Neuronal stem cell (in vitro differentiated cells): Measurements from ENCODE around the gene CPLX3.
"Not testable (repeated sequence)": the region's sequence is repeated elsewhere in the genome, so short reads cannot be mapped to it uniquely, and the experiment has no call there.

Experiments used
- DNase-seq: peaks from one replicate; pipeline ENCODE4 v3.0.0-alpha.2; 2013; ENCODE audit warnings: low spot score
- H2AFZ ChIP-seq: one replicate; pipeline ENCODE4 v1.6.1; 2013; ENCODE audit warnings: mild to moderate bottlenecking, low read length, inconsistent platforms
- H2AK5ac ChIP-seq: 2 replicates; pipeline ENCODE4 v1.6.1; 2013; ENCODE audit warnings: low read depth, mild to moderate bottlenecking, inconsistent platforms, low read length, moderate library complexity, mixed read lengths
- H2BK120ac ChIP-seq: 2 replicates; pipeline ENCODE4 v1.6.1; 2013; ENCODE audit warnings: low read depth, mild to moderate bottlenecking, inconsistent platforms, low read length, moderate library complexity, mixed read lengths
- H2BK12ac ChIP-seq: one replicate; pipeline ENCODE4 v1.6.1; 2013; ENCODE audit warnings: low read length, inconsistent platforms
- H2BK15ac ChIP-seq: 2 replicates; pipeline ENCODE4 v1.6.1; 2013; ENCODE audit warnings: mild to moderate bottlenecking, low read length, inconsistent platforms, mixed read lengths
- H2BK5ac ChIP-seq: one replicate; pipeline ENCODE4 v1.6.1; 2013; ENCODE audit warnings: inconsistent platforms, mild to moderate bottlenecking, low read length, moderate library complexity
- H3K14ac ChIP-seq: one replicate; pipeline ENCODE4 v1.6.1; 2013; ENCODE audit warnings: low read length, inconsistent platforms
- H3K18ac ChIP-seq: 2 replicates; pipeline ENCODE4 v1.6.1; 2013; ENCODE audit warnings: low read length, inconsistent platforms
- H3K23ac ChIP-seq: 2 replicates; pipeline ENCODE4 v1.6.1; 2013; ENCODE audit warnings: low read depth, mild to moderate bottlenecking, mixed read lengths, low read length, inconsistent platforms; ENCODE audit not compliant: poor library complexity
- H3K27ac ChIP-seq: replicated peaks from 3 replicates; pipeline ENCODE4 v1.5.1; 2013; ENCODE audit warnings: low read length, inconsistent platforms
- H3K27me3 ChIP-seq, 3 experiments: 2 replicates each; pipeline ENCODE4 v1.6.1; 2013; ENCODE audit warnings: low read length in 3 of 3, mild to moderate bottlenecking in 2 of 3, inconsistent platforms in 1 of 3, low read depth in 1 of 3, mixed read lengths in 1 of 3, moderate library complexity in 1 of 3; ENCODE audit not compliant: control insufficient read depth in 3 of 3, insufficient read depth in 3 of 3
- H3K36me3 ChIP-seq, 2 donors: replicated peaks in 1 of 2; 2 replicates each; pipeline ENCODE4 v1.6.1; 2013; ENCODE audit warnings: low read length in 2 of 2; ENCODE audit not compliant: control insufficient read depth in 2 of 2, insufficient read depth in 2 of 2
- H3K4ac ChIP-seq: 2 replicates; pipeline ENCODE4 v1.6.1; 2013; ENCODE audit warnings: inconsistent platforms, mild to moderate bottlenecking, low read length, moderate library complexity
- H3K4me1 ChIP-seq, 2 donors: 1 replicate in 1 of 2; 2 replicates in 1 of 2; pipeline ENCODE4 v1.6.1; 2013; ENCODE audit warnings: low read length in 2 of 2, low read depth in 1 of 2; ENCODE audit not compliant: control insufficient read depth in 2 of 2, insufficient read depth in 1 of 2
- H3K4me2 ChIP-seq: one replicate; pipeline ENCODE4 v1.6.1; 2013; ENCODE audit warnings: mild to moderate bottlenecking, low read length, inconsistent platforms; ENCODE audit not compliant: insufficient read depth, poor library complexity, severe bottlenecking
- H3K4me3 ChIP-seq, 2 donors: 2 replicates each; pipeline ENCODE4 v1.5.1; 2013; ENCODE audit warnings: low read length in 2 of 2, mild to moderate bottlenecking in 2 of 2, inconsistent platforms in 1 of 2, moderate library complexity in 1 of 2
- H3K79me1 ChIP-seq: one replicate; pipeline ENCODE4 v1.6.1; 2013; ENCODE audit warnings: low read depth, mild to moderate bottlenecking, inconsistent platforms, low read length, moderate library complexity
- H3K9ac ChIP-seq: one replicate; pipeline ENCODE4 v1.6.1; 2013; ENCODE audit warnings: mild to moderate bottlenecking, low read depth, low read length, inconsistent platforms; ENCODE audit not compliant: poor library complexity
- H3K9me3 ChIP-seq, 2 donors: replicated peaks in 1 of 2; 2 replicates each; pipeline versions ENCODE3 to v1.6.1; 2013; ENCODE audit warnings: low read length in 2 of 2, mild to moderate bottlenecking in 2 of 2, inconsistent platforms in 1 of 2, low read depth in 1 of 2, mixed read lengths in 1 of 2, moderate library complexity in 1 of 2; ENCODE audit not compliant: control insufficient read depth in 2 of 2, insufficient read depth in 1 of 2
- H4K8ac ChIP-seq: one replicate; pipeline ENCODE4 v1.6.1; 2013; ENCODE audit warnings: low read depth, mild to moderate bottlenecking, inconsistent platforms, low read length, moderate library complexity
- H4K91ac ChIP-seq: one replicate; pipeline ENCODE4 v1.6.1; 2013; ENCODE audit warnings: low read length, low read depth, mild to moderate bottlenecking, inconsistent platforms; ENCODE audit not compliant: poor library complexity
- whole genome bisulfite sequencing, 2 donors: extraction: QIAGEN DNeasy Blood & Tissue Kit; methylation state at CpG; one replicate each; pipeline ENCODE4 v1.1.7; 2013; ENCODE audit warnings: missing lambda C conversion rate in 2 of 2, mixed read lengths in 1 of 2; ENCODE audit not compliant: insufficient read length in 2 of 2, insufficient replicate concordance in 1 of 2; ENCODE audit errors: extremely low coverage in 2 of 2; 5-methylcytosine and 5-hydroxymethylcytosine counted together

Gene CPLX3

DNA sequence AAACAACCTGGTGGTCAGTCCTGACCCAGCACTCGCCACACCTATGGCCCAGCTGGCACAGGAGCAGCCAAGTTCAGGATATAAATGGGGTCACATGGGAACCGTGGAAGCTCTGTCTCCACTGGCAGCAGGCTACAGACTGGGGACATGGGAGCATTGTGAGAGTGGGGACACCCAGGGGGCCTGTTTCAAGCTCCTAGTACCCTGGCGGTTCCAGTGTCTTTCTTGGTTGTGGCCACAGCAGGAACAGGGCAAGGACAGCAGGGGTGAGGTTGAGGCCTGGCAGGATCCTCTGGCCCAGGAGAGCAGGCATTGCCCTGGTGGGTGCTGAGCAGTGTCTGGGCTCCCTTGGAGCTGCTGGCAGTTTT is 42.6 kb upstream of the CPLX3 start:
- Histone ChIP-seq H3K79me1 (peaks cover 14% of the 10 kb centered on the region), H3K18ac (no peak overlapping the region), H3K4me3 (peak overlapping the region in 1 of 2 donors; percentile 70), H4K8ac (no peak overlapping the region), H3K27me3 (peaks cover 0 to 14% (median 0%) of the 10 kb centered on the region in 3 experiments), H3K9ac (no peak overlapping the region), H3K9me3 (no peaks in the 10 kb centered on the region), H3K23ac (peak overlapping the region; percentile 8), H2AFZ (no peak overlapping the region), H4K91ac (no peak overlapping the region), H3K4me2 (peak overlapping the region; percentile 87), H2BK120ac (no peak overlapping the region), H3K4me1 (peaks cover 20 to 23% of the 10 kb centered on the region in 2 donors), H2BK5ac (no peak overlapping the region), H3K14ac (peak overlapping the region; percentile 48), H2AK5ac (no peak overlapping the region), H3K36me3 (peaks cover 3 to 26% of the 10 kb centered on the region in 2 donors), H3K4ac (no peak overlapping the region), H2BK15ac (no peak overlapping the region), H2BK12ac (no peak overlapping the region), H3K27ac (no peak overlapping the region)
- no CpG with 5 or more reads among the region's 3 CpGs for WGBS, 2 donors
- DNase-seq, result no peak

GRCh38 chr15:74784426-74785193 is 41.8 kb upstream of the CPLX3 start:
- H3K27me3 ChIP-seq, result peaks cover 0 to 14% (median 0%) of the 10 kb centered on the region in 3 experiments
- no peak overlapping the region for H2BK12ac ChIP-seq
- H3K18ac ChIP-seq, result no peak overlapping the region
- no peak overlapping the region for H3K4ac ChIP-seq
- no peak overlapping the region for H2BK120ac ChIP-seq
- no peaks in the 10 kb centered on the region for H3K9me3 ChIP-seq
- peaks cover 23% of the 10 kb centered on the region in 2 donors for H3K4me1 ChIP-seq
- no peak overlapping the region for H3K14ac ChIP-seq
- H3K79me1 ChIP-seq, result peaks cover 14% of the 10 kb centered on the region
- no peak overlapping the region for H3K4me3 ChIP-seq
- peaks cover 3 to 26% of the 10 kb centered on the region in 2 donors for H3K36me3 ChIP-seq
- H2AFZ ChIP-seq, result no peak overlapping the region
- no peak overlapping the region for H2BK15ac ChIP-seq
- H3K9ac ChIP-seq, result no peak overlapping the region
- no peak overlapping the region for H2AK5ac ChIP-seq
- H4K91ac ChIP-seq, result no peak overlapping the region
- H3K4me2 ChIP-seq, result no peak overlapping the region
- H3K23ac ChIP-seq, result no peak overlapping the region
- H3K27ac ChIP-seq, result no peak overlapping the region
- no peak for DNase-seq
- H4K8ac ChIP-seq, result no peak overlapping the region
- no peak overlapping the region for H2BK5ac ChIP-seq
- WGBS, 2 donors, result no CpG with 5 or more reads among the region's 8 CpGs

- Histone ChIP-seq H3K14ac (no peak overlapping the region), H2AK5ac (no peak overlapping the region), H3K18ac (no peak overlapping the region), H3K4me1 (peaks cover 20 to 26% of the 10 kb centered on the region in 2 donors), H3K9me3 (no peaks in the 10 kb centered on the region), H2BK15ac (no peak overlapping the region), H3K23ac (no peak overlapping the region), H3K9ac (no peak overlapping the region), H3K36me3 (peaks cover 3 to 26% of the 10 kb centered on the region in 2 donors), H3K79me1 (peaks cover 14% of the 10 kb centered on the region), H2AFZ (no peak overlapping the region), H3K27me3 (peaks cover 0 to 13% (median 0%) of the 10 kb centered on the region in 3 experiments), H2BK5ac (no peak overlapping the region), H2BK12ac (no peak overlapping the region), H3K4me3 (peak overlapping the region in 1 of 2 donors; percentile 13), H2BK120ac (no peak overlapping the region), H3K4me2 (no peak overlapping the region), H3K4ac (no peak overlapping the region), H4K8ac (no peak overlapping the region), H3K27ac (no peak overlapping the region), H4K91ac (no peak overlapping the region)
- WGBS, 2 donors, result no CpG with 5 or more reads among the region's 13 CpGs
- no peak for DNase-seq
These were observed 41.0 kb upstream of the CPLX3 start for GRCh38 chr15:74785194-74786032.

GRCh38 chr15:74786081-74786480 is 40.3 kb upstream of the CPLX3 start:
- not testable (repeated sequence) for H3K14ac ChIP-seq, H3K18ac ChIP-seq, DNase-seq, H3K27ac ChIP-seq, H2BK15ac ChIP-seq, H3K4me2 ChIP-seq, H2BK12ac ChIP-seq, H3K9me3 ChIP-seq, H2AFZ ChIP-seq, H3K4me3 ChIP-seq, H4K91ac ChIP-seq, H3K23ac ChIP-seq, H2AK5ac ChIP-seq, H3K27me3 ChIP-seq, H3K9ac ChIP-seq, H2BK120ac ChIP-seq, H4K8ac ChIP-seq, H2BK5ac ChIP-seq, H3K4ac ChIP-seq
- H3K36me3 ChIP-seq, result peaks cover 3 to 26% of the 10 kb centered on the region in 2 donors
- peaks cover 15 to 24% of the 10 kb centered on the region in 2 donors for H3K4me1 ChIP-seq
- peaks cover 14% of the 10 kb centered on the region for H3K79me1 ChIP-seq
- no CpG with 5 or more reads among the region's 12 CpGs for WGBS, 2 donors
